Upper lobe of left lung (tissue), 4 donors: ENCODE measurements around the gene LILRA2.

Experiments used
- EP300 ChIP-seq, 4 donors: sonication (generic); formaldehyde crosslinking; IDR thresholded peaks; one replicate each; pipeline ENCODE4 v1.5.1; 2017; ENCODE audit warnings: antibody characterized with exemption in 4 of 4, control low read depth in 2 of 4
- POLR2AphosphoS5 ChIP-seq, 2 donors: sonication (generic); formaldehyde crosslinking; IDR thresholded peaks; one replicate each; pipeline ENCODE4 v1.5.1; 2017; ENCODE audit warnings: antibody characterized with exemption in 2 of 2

DNA sequence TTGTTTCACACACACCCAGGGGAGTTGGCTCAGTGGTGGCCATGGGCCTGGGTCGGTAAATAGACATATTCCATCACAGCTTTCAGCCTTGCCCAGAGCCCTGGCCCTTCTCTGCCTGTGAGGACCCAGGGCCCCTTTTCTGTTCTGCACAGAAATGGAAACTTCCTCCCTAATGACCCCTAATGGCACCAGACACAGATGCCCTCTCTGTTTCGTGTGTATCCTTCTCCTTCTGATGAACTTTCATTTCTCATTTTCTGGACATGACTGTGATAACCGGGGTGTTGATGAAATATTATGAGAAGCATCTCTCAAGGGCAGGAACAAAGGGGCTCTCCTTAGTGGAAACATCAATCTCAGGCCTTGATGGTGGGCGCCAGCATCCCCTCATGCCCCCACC is 32.6 kb downstream of the LILRA2 start:
- no peak for TF ChIP-seq POLR2AphosphoS5 (IDR thresholded peaks at IDR 0.05)
- no peak for TF ChIP-seq EP300 (IDR thresholded peaks at IDR 0.05)
